Measurements from ENCODE around the gene PLEKHA7.

Gene PLEKHA7

DNA sequence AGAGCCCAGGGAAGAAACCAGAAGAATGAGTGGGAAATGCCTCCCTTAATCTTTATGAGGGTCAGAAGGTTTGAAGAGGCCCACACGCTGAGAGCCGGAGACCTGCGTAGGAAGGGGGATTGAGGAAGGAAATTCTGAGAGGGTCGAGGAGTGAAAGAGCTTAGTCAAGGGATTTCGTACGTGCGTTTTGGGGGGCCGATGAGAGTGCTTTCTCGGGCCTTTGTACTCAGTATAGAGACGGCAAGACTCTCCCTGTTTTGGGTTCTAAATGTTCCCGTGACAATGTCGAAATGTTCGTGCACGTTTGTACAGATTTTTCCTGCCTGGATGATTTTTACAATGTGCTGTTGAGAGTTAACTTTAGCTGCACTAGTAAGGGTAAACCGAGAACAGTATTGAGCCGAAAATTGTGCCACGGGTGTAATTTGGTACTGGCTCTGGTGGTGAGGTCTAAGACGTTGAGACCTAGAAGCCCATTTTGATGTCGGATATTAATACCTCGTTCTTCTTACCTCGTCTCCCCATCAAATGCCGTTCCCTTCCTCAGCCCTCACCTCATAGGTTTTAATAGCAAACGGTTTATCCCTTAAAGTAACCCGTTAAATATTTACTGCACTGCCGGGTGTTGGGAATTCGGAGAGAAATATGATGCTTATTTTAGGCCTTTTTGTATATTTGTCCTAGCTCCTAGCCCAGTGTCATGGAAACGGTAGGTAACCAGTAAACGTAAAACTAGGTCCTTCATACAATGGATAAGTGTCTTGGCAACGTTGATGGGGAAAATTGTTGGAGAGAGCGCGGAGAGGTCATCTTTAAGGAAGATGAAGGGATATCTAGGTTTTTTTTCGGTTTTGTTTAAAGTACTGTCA lies 275.0 kb downstream of the PLEKHA7 start:
- DNase-seq (ENCODE audit: low read depth, low spot score) = no peak

GRCh38 chr11:16738193-16738946 lies 275.8 kb downstream of the PLEKHA7 start, which contains the start of gene C11orf58:
C11orf58 (plus strand) TSS chr11:16738647; CDS start chr11:16738779, 132 bp downstream.
- DNase-seq (ENCODE audit: low read depth, low spot score) = peak; percentile 99

- DNase-seq (ENCODE audit: low read depth, low spot score) = no peak
Observed at GRCh38 chr11:16737818-16738192, 276.4 kb downstream of the PLEKHA7 start.

Measured in ELF-1 (cell line).